ENCODE results near the gene ADD1.

Gene ADD1

GRCh38 chr4:2822461-2823300, 21.0 kb upstream of the ADD1 start:
- no peak for DNase-seq (ENCODE audit: low read depth, low spot score)

GRCh38 chr4:2823301-2823670, 20.4 kb upstream of the ADD1 start:
- no peak for DNase-seq (ENCODE audit: low read depth, low spot score)

DNA sequence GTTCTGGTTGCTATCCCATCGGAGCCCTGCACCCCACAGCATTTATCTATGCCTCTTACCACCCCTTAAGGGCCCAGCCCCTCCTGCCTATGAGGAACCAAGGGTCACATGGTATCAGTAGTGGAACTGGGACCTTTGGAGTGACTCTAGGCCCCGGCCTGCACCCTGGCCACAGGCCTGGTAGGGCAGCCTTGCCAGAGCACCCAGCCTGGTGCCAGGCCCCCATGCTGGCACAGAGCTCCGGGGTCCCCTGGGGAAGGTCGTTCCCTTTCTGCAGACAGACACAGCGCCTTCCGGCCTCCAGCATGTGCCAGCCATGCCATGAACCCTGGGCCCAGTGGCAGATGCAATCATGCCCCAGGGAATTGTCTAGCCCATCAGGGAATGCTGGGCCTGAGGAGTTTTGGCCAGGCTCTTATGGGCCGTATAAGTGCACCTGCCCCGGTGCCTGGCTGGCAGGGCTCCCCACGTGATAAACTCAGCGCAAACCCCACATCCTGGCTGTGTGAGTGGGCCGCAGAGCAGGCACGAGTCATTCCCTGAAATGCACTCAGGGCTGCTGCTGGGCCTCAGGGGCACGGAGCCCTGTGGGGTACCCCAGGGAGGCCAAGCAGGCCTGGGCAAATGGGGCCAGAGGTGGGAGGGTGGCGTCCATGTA, 19.8 kb upstream of the ADD1 start:
- no peak for DNase-seq (ENCODE audit: low read depth, low spot score)

DNA sequence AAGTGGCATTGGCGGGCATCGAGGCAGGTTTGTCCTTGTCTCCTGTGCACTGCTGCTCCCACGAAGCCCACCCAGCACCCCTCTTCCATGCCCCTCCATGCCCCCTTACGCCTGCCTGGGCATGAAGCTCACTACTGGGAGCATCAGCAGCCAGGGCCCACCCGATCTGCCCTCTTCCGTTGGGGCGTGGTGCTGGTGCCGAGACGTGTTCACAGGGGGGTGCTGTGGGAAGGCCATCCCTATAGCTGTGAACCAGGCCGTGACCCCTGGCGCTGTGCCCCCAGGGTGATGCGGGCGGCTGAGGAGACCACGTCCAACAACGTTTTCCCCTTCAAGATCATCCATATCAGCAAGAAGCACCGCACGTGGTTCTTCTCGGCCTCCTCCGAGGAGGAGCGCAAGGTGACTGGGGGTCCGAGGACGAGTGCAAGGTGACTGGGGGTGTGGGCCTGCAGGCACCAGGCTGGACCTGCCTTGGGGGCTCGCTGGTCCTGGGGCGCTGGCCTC, 19.3 kb upstream of the ADD1 start:
- DNase-seq (ENCODE audit: low read depth, low spot score): no peak

DNA sequence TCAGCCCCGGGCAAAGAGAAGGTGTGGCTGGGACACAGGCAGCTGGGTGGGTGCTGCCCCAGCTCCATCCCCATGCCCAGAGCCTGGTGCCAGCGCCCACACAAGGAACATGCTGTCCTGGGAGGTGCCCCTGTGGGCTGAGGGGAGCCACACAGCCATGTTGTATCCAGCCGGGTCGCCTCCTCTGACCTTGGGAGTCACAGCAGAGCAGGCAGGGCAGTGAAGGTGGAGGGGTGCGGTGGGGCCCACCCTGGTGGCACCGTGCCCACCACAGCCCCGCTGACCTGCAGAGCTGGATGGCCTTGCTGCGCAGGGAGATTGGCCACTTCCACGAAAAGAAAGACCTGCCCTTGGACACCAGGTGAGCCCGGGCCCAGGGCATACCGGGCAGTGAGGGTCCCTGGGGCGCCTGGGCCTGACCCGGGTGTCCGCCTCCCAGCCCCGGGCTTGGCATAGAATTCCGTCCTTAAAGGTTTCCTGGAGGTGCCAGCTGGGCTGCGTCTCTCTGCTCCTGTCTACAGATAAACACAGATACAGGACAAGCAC, 18.7 kb upstream of the ADD1 start:
- DNase-seq (ENCODE audit: low read depth, low spot score): no peak

GRCh38 chr4:2825740-2826139, 17.9 kb upstream of the ADD1 start:
- DNase-seq (ENCODE audit: low read depth, low spot score): no peak

- DNase-seq (ENCODE audit: low read depth, low spot score): no peak
These were observed 16.4 kb upstream of the ADD1 start for GRCh38 chr4:2827071-2827873.

GRCh38 chr4:2827874-2828751, 15.5 kb upstream of the ADD1 start:
- DNase-seq (ENCODE audit: low read depth, low spot score): no peak

DNA sequence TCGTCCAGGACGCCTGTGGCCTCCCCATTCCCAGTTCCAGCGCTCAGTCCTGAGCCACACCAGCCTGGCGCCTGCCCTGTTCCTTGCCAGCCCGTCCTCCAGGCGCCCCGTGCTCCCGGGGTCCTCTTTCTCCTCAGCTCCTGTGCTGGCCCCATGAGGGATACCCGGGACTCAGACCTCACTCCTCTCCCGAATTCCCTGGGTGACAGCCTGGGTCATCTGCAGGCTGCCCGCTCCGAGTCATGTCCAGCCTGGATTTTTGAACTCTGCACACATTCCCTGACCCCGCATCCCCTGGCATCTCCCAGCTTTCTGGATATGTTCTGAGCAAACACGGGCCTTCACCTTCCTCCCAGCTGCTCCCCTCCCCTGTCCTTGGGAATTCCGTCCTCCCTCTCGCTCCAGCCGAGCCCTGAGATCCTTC, 14.9 kb upstream of the ADD1 start:
- no peak for DNase-seq (ENCODE audit: low read depth, low spot score)

DNA sequence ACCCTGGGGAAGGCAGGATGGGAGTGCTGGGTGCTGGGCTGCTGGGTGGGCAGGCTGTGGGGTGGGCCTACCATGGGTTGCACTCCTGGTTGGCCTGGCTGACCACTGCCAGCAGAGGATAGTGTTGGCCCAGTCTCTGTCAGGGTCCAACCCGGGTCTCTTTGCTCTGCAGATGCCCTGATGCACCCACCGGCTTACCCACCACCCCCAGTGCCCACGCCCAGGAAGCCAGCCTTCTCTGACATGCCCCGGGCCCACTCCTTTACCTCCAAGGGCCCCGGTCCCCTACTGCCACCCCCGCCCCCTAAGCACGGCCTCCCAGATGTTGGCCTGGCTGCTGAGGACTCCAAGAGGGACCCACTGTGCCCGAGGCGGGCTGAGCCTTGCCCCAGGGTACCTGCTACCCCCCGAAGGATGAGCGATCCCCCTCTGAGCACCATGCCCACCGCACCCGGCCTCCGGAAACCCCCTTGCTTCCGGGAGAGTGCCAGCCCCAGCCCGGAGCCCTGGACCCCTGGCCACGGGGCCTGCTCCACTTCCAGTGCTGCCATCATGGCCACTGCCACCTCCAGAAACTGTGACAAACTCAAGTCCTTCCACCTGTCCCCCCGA, 14.2 kb upstream of the ADD1 start:
- DNase-seq (ENCODE audit: low read depth, low spot score): no peak

DNA sequence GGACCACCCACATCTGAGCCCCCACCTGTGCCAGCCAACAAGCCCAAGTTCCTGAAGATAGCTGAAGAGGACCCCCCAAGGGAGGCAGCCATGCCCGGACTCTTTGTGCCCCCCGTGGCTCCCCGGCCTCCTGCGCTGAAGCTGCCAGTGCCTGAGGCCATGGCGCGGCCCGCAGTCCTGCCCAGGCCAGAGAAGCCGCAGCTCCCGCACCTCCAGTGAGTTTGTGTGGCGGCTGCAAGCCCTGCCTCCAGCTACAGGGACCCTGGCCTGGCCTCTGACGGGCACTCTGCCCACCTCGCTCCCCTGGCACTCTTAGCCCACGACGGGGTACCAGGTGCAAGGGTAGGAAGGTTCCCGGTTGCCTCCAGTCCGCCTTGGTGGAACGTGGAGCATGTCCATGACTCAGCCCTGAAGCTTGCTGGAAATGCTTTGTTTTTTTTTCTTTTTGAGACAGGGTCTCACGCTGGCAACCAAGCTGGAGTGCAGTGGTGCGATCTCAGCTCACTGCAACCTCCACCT, 13.7 kb upstream of the ADD1 start:
- no peak for DNase-seq (ENCODE audit: low read depth, low spot score)

- DNase-seq (ENCODE audit: low read depth, low spot score): no peak
These were observed 12.7 kb upstream of the ADD1 start for GRCh38 chr4:2830632-2831610.

- DNase-seq (ENCODE audit: low read depth, low spot score): no peak
These were observed 11.9 kb upstream of the ADD1 start for GRCh38 chr4:2831611-2832308.

DNA sequence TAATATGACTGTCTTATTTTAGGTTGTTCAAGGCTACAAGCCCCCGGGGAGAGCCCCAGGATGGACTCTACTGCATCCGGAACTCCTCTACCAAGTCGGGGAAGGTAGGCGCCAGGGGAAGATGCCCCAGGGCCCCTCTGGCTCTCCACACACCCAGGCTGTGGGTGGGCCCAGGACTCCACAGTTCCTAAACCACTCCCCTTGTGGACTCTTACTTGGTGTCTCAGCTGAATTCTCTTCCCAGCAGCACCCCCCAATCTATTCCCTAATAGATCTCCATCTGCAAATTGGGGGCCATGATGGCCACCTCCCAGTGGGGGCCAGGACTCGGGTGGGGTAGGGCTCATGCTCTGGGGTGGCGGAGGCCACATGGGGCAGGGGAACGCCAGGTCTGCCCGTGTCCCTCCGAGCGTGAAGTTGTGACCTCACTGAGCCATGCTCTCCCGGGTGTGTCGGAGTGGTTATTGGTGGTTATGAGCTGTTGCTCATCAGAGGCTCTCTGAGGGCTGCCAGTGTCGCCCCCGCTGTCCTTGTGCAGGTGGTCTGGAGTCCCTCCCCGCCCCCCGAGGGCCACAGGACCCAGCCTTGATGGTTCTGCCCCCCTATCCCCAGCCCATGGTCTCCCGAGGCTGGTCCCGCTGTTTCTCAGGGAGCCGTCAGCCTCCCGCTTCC, 11.2 kb upstream of the ADD1 start:
- no peak for DNase-seq (ENCODE audit: low read depth, low spot score)

GRCh38 chr4:2832981-2833670, 10.5 kb upstream of the ADD1 start:
- no peak for DNase-seq (ENCODE audit: low read depth, low spot score)

DNA sequence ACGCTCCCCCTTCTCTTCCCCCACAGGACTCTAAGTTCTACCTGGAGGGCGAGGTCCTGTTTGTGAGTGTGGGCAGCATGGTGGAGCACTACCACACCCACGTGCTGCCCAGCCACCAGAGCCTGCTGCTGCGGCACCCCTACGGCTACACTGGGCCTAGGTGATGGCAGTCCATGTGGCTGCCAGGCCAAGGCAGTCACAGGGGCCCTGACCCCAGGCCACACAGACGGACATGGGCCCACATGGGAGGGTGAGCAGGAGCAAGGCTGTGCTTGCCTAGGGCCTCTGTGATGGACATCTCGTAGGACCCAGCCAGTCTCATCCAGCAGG, 10.0 kb upstream of the ADD1 start:
- no peak for DNase-seq (ENCODE audit: low read depth, low spot score)

Measured in iPS DF 19.7 (cell line).